H1 (cell line): ENCODE data around the gene HMGN3. TPM values are rescaled to one million over a fixed set of nuclear protein-coding genes. Genes with fewer than 3 reads are reported as not detected.

Experiments used
- EZH2 ChIP-seq: fragments of 200-600 bp; sonication (generic); IDR thresholded peaks from 2 replicates; pipeline ENCODE4 v1.7.1; 2012; ENCODE audit warnings: low read depth, mild to moderate bottlenecking, moderate library complexity, low read length, inconsistent platforms; ENCODE audit not compliant: severe bottlenecking
- RFX5 ChIP-seq: IDR thresholded peaks from 2 replicates; pipeline ENCODE4 v1.6.1; 2011; ENCODE audit warnings: low read depth, low read length, improper control_type of control experiment, borderline replicate concordance
- polyA plus RNA-seq, 7 experiments: library from polyadenylated mRNA; depleted of rRNA in 3 of 7; stranded (reverse) in 5 of 7; unstranded in 2 of 7; fragments of >200 nt in 5 of 7; fragments of 200-250 nt in 2 of 7; gene quantifications; 1 replicate in 5 of 7; 2 replicates in 1 of 7; 4 replicates in 1 of 7; pipeline versions ENCODE4 v1.2.1 to v1.2.3, GENCODE V29; 2011 to 2013; ENCODE audit warnings: missing spikeins in 2 of 7, mixed read lengths in 2 of 7
- total RNA-seq: library from RNA; stranded (reverse); fragmentation: NEBNext Ultra II Directional; extraction: Animal tissue kit (Norgen Biotek cat#: 25700); gene quantifications from 2 replicates; pipeline ENCODE4 v1.2.1, GENCODE V29; 2021

Gene HMGN3
- total and polyA plus RNA-seq, 2 of the 8 experiments (the other 6 are each of a cell fraction or from before 2014, with no cell fraction given), result 84.4 to 167 TPM

- TF ChIP-seq RFX5, result no peak
- TF ChIP-seq EZH2, result no peak
Observed at GRCh38 chr6:79158856-79159516, 75.5 kb downstream of the HMGN3 start (continued).
